GM18517 (cell line): ENCODE measurements around the gene F2RL1.
"Not testable (repeated sequence)": the region's sequence is repeated elsewhere in the genome, so short reads cannot be mapped to it uniquely, and the experiment has no call there.

Source experiments
- ATAC-seq: cut with Tn5 transposase; IDR thresholded peaks from one replicate; pipeline ENCODE4 v1.9.1; 2021; ENCODE audit warnings: mild to moderate bottlenecking, moderate library complexity; ENCODE audit not compliant: unreplicated experiment

Gene F2RL1

DNA sequence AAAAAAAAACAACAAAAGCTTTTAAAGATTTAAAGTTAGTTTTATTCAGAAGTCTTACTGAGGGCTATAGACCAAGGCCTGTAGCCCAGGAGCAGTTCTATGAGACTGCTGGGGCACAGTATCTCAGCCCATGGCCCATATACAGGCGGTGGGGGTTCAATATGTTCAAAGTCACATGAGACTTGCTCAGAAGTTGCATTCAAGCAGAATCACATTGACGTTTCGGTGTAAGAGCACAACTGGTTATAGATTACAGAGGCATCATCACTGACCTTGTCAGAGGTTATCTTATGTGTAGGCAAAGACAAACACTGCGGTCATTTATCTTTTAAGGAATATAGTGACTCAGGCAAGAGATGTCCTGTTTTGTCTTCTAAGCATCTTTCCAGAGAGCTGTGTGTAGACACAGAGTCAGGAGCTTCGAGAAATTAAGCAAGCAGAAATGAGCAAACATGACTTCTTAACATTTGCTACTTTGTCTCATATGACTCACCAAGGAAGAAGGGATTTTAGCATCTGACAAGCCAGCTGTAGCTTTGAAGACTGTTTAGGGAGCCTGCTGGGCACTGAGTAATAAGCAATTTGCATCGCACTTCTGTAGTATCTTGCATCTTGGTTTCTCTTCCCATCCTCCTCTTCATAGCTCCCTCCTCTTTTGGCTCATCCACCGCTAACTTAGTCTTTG lies 12.9 kb upstream of the F2RL1 start:
- ATAC-seq = no peak

DNA sequence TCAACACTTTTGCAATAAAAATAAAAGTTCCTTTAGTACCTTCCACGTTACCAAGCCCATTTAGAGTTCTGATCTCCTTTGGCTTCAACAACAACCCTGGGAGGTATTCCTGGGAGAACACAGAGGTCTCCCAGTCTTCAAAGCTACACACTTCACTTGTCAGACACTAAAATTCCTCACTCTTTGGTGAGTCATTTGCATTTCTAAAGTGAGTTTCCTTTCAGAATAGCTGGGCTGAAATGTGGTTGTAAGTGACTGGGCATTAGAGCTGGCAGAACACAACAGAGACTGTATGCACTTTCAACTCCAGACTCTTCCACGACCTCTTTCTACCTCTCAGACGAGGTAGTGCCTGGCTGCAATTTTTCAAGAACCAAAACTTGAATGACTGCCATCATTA lies 11.5 kb upstream of the F2RL1 start:
- ATAC-seq = no peak

DNA sequence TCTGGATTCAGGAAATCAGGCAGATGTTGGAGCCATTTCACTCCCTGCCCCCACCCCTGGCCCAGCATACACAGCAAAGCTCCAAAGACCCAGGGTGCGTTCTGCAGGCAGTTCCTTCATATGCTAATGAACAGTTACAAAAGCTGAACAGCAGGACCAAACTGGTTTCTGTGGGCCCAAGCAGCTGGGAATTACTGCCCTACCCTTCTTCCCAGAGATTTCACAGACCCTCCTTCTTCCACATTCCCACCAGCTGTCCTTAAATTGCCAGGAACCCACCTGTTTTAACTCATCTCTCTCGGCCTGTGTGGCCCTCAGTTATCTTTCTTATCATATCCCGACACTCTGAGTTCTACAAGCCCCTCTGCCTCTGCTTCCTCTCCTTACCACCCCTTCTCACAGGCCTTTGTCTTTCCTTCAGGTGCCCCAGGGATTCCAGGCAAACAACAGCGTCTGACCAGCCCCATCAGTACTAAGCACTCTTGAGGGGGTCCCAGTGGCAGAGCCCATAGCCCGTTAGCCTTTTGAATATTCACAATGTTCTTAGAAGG lies 10.6 kb upstream of the F2RL1 start:
- ATAC-seq = no peak

DNA sequence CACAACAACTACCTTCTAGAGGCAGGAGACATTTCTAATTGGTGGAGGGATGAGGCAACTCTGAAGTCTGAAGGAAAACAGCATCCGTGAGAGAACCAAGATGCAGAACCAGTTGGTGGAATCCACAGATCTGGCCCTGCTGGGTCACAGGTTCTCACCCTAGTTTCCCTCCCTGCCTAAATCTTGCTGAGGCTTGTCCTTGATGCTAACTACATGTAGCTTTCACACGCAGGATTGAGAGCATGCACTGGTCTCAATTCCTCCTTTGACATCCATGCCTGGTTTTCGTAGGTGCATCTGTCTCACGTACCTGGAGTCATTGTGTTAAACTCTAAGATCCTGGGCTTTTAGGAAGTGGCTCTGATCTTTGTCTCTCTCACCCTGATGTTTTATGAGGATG lies 9.7 kb upstream of the F2RL1 start:
- ATAC-seq = no peak

DNA sequence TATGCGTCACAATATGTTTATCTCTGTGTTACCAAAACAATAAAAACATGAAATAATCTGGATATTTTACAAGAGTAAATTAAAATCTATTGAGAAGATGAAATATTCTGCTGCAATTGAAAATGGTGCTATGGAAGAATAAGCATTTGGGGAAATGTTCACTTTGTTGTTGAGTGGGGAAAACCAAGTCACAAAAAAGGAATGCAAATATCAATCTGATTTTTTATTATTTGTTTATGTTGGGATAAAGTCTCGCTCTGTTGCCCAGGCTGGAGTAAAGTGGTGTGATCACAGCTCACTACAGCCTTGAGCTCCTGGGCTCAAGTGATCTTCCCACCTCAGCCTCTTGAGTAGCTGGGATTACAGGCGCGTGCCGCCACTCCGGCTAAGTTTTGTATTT lies 8.6 kb upstream of the F2RL1 start:
- no peak for ATAC-seq

DNA sequence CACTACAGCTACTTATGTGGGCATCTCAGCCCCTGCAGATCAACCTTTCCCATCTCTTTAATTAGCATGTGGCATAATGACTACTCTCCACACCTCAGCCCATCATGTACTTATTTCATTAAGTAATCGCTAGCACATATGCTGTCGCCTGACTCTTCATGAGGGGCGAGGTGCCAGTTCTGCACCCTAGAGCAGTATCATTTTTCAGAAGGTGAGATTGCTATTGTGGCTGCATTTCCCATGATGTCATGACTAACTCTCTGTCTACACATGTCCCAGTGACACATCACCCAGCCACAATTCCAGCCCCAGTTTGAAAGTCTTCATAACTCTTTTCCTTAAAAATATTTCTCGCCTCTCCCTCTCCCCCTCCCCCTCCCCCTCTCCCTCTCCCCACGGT lies 7.6 kb upstream of the F2RL1 start:
- ATAC-seq = no peak

DNA sequence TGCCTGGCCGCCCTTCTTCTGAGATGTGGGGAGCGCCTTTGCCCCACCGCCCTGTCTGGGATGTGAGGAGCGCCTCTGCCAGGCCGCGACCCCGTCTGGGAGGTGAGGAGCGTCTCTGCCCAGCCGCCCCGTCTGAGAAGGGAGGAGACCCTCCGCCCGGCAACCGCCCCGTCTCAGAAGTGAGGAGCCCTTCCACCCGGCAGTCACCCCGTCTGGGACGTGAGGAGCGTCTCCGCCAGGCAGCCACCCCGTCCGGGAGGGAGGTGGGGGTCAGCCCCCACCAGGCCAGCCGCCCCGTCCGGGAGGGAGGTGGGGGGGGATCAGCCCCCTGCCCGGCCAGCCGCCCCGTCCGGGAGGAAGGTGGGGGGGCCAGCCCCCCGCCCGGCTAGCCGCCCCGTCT lies 6.6 kb upstream of the F2RL1 start:
- ATAC-seq = not testable (repeated sequence)

DNA sequence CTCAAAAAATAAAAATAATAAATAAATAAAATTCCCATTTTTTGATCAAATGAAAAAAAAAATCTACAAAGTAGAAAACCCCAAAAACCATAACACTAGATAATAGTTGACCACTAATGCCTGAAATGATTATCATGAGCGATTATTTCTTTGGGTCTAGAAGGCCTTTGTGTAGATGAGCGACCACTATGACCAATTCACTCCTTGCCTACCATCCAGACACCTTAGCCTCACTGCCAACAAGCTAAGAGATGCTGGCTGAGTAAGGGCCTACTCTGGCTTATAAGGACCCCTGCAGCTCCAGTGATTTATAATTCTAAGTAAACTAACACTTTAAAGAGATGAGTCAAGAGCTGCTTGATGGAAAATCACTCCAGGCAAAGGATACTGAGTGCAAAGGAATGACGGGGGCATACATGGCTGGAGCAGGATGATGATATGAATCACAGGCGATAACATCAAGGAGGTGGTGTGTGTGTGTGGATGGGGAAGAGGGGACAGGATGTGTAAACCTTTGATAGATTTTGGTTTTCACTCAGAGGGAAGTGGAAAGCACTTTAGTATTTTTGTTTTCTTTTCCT lies 4.8 kb upstream of the F2RL1 start:
- no peak for ATAC-seq

DNA sequence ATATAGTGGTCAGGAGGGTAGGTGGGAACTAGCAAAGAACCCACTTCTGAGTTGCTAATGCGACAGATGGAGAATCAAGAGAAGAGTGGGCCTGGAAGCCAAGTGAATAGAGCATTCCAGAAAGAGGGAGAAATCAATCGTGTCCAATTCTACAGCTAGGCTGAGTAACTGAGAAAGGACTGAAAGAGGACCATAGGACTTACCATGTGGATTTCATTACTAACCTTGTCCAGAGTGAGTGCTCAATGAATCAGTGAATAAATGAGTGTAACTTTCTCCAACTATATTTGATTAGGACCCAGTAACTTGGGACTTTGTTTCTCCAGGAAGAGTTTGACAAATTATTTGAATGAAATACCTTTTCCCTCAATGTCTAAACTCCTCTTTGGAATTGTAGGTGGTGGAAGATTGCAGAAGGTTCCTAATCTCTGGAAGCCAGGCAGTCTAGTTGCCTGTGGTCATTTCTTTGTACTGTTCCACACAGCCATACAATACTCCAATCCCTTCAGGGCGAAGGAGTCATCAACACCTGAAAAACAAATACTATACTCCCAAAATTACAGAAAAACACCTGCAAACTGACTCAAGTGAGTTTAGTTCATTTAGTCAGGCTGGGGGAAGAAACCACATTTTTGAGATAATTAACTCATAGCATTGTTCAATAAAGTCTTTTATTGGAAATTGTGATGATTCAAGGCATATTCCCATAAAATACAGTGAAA lies 2.6 kb upstream of the F2RL1 start:
- ATAC-seq = no peak

DNA sequence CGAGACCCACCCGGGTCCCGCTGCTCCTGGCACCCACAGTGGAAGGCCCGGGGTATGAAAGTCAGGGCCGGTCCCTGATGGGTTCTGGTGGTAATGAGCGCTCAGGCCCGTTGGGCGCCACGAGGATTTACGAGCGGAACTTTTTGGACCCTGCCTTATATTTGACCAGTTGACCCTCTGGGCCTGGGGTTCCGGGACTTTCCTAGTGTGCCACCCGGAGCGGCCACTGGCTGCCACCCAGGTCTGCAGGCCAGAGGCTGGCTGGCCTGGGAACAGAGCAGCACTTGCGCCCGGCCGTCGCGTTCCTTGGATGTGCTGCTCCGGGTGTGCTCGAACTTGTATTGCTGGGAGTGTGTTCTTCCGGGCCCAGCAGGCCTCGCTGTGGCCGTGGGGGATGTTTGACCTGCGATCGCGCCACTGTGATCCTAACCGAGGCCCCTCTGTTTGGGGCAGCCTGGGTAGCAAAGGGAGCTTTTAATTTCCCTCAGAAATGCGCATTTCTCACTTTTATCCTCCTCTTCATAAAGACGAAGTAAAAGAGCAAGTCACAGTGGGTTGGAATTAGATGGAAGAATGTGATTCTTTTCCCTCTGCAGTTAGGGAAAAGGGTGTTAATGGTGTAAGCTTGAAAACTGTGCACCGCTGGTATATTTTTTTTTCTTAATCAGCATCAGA lies 1.2 kb downstream of the F2RL1 start:
- no peak for ATAC-seq

DNA sequence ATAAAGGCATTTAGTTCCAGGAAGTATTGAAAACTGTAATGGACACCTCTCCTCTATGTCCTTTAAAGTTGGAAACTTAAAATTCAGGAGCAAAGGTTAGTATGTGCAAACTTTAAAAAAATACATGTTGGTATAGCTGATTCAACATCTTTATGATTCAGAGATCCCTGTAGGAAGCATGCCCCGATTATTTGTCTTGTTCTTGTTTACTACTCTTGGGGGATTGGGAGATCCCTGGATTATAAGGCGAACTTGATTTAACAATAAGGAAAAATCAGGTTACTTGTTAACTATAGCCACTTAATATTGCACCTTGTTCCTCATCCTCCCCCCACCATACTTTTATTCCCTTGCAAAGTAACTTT lies 1.7 kb downstream of the F2RL1 start:
- no peak for ATAC-seq

DNA sequence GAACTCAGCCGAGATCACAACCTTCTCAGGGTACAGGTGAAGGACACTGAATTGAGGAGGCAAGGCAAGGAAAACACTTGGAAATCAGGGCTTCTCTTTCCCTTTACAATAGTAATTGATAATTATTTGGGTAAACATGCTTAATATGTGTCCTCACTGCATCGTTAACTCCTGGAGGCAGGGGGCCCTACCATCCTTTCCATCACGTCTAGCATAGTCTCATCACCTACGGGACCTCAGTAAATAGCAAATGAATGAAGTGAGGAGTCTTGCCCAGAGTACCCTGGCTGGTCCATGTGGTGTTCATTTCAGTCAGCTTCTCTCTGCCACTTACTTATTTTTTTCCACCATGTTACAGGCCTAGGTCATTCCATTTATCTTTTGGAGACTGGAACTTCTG lies 2.3 kb downstream of the F2RL1 start:
- ATAC-seq = no peak

DNA sequence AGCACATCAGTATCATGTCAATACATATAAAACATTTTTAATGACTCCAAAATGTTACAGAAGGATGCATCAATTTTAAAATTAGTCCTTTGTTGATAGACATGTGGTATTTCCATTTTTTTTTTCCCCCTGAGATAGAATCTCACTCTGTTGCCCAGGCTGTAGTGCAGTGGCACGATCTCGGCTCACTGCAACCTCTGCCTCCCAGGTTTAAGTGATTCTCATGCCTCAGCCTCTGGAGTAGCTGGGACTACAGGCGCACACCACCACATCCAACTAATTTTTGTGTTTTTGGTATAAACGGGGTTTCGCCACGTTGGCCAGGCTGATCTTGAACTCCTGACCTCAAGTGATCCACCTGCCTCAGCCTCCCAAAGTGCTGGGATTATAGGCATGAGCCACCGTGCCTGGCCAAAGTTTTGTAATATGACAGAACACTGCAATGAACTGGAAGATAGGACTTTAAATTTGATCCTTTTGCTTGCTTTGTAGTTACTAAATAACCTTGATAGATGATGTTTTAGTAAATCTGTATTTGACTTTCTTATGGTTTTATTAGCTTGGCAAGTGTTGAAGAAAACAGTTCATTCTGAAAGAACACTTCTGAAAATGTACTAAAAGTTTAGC lies 3.4 kb downstream of the F2RL1 start:
- ATAC-seq = not testable (repeated sequence)

DNA sequence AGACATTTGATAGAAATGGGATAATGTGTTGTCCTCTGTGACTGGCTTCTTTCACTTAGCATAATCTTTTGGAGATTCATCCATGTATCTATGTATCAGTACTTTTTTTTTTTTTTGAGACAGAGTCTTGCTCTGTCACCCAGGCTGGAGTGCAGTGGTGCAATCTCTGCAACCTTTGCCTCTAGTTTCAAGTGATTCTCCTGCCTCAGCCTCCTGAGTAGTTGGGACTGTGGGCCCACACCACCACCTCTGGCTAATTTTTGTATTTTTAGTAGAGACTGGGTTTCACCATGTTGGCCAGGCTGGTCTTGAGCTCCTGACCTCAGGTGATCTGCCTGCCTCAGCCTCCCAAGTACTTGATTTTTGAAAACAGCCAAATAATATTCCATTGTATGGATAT lies 7.6 kb downstream of the F2RL1 start:
- ATAC-seq = not testable (repeated sequence)

DNA sequence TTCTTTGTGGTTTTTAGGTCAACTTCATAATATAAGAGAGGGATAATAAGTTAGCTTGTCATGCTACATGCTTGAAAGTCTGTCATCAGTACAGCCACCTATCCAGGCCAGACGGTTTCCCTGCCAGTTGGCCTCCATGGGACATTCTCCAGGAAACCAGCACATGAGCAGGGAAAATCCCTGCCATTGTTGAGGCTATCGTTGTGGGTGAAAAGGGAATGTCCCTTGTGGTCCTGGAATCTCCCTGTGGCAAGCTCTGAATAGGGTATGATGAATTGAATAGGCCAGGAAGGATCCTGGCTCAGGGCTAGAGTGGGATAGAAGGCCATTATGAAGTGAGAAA lies 12.3 kb downstream of the F2RL1 start:
- no peak for ATAC-seq

DNA sequence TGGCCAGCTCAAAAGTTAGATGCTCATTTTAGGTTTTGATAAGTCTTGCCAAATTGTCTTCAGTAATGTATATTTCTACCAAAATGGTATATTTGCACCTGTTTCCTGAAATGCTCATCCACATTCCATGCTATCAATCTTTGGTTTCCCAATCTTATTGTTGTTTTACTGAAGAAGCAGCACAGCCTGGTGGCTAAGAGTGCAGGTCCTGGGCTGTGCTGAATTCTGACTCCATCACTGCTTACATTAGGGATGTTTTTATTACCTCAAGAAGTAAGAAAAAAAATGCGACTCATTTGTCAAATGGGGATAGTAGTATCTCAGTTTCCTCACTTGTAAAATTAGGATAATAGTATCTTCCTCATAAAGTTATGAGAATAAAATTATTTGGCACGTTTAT lies 17.4 kb downstream of the F2RL1 start:
- no peak for ATAC-seq

DNA sequence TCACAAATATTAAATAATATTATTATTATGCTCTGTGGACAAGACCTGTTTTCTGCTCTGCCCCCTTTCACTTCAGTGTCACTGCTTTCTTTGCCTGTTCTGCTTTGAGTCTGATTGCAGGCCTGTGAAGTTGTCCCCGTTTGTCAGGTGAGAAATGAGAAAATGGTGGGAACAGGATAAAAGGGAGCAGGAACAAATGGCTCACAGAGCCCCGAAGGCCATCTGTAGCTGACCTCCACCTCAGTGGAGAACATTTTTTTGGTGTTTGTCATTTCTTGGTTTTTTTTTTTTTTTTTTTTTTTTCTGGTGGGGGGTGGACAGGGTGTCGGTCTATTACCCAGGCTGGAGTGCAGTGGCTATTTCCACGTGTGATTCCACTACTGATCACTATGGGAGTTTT lies 17.8 kb downstream of the F2RL1 start:
- no peak for ATAC-seq

DNA sequence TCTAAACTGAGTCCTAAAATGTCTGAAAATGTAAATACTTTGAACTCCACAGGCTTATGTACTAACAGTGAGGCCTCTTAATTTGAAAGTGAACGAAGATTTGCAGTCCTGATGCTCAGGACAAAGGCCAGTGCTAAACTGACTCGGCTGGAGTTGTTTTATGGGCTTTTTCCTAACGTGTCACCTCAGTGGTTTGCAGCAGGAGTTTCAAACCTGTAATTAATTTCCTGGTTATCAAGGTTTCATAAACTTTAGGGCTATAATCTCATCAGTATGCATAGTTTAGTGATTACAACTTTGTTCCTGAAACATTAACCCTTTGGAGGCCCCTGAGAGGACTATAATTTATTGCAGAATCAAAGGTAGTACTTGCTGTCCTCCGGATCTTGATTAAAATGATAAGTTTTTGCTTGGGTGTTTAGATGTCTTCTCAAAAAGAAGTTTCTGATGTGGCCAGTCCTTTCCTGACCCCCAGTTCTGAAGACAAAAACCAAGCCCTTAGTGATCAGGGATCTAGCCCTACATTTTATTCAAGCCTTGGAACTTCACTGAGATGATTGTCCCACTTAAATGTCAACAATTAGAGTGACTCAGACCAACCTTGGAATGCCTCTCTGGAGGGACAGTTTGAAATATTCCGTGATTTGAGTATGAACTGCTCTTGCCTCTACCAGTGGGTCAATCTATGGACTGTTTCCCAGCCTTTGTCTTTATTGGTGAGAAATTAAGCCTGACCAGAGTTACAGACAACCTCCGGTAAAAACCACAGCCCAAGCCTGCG lies 19.8 kb downstream of the F2RL1 start:
- no peak for ATAC-seq

DNA sequence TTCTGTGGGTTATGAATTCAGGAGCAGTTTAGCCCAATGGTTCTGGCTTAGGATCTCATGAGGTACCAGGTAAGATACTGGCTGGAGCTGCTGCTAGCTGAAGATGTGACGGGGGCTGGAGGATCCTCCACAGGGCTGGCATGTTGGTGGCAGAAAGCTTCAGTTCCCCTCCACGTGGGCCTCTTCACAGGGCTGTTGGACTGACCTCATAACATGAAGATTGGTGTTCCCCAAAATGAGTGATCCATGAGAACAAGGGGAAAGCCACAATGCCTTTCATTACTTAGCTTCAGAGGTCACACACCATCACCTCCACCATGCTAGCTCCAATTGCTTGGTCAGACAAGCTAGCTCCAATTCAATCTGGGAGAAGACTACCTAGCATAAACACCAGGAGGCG lies 22.5 kb downstream of the F2RL1 start:
- no peak for ATAC-seq

DNA sequence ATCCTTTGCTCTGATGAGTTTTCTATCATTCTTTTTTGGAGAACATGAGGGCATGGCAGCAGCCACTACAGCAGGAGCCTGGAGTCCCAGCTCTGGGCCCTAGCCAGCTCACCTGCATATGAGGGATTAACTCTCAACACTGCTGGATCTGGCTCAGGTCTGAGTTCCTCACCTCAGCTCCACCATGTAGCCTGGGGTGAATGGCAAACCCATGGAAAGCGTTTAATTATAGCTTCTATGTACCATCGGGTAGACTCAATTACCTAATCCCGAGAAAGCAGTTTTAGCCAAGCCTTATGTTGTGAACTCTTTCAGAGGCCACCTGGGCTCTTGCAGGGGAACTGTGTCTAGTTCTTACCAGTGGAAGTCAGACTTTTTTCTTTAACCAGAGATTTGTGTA lies 27.1 kb downstream of the F2RL1 start:
- no peak for ATAC-seq
